Fibroblast of skin of right quadriceps (primary cell): ENCODE results near the gene ZCCHC13.
"Not testable (repeated sequence)": the region's sequence is repeated elsewhere in the genome, so short reads cannot be mapped to it uniquely, and the experiment has no call there.

ENCODE experiments used
- DNase-seq: peaks from one replicate; pipeline ENCODE4 v3.0.0-alpha.2; 2013

Gene ZCCHC13

GRCh38 chrX:74304016-74304415 is at the start of gene ZCCHC13:
ZCCHC13 (plus strand) TSS chrX:74304180; CDS start chrX:74304267, 87 bp downstream.
- DNase-seq: no peak

DNA sequence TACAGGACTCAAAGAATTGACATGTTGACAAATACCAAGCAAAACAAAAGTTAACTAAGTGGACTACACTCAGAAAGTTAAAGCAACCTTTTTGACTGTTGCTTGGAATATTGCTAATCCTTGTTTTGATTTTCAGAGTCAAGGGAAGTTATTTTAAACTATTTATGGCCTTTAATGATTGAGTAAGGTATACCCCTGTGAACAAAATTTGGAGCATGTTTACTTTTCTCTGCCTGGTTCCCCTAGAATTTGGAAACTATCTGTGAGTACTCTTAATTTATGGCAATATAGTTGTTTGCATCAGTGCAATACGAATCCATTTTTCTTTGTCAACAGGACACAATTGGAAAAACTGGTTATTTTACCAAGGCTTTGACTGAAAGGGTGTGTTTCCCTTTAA is 45.9 kb upstream of the ZCCHC13 start:
- not testable (repeated sequence) for DNase-seq

- DNase-seq: no peak
These were observed 44.0 kb upstream of the ZCCHC13 start for GRCh38 chrX:74259885-74260491.

DNA sequence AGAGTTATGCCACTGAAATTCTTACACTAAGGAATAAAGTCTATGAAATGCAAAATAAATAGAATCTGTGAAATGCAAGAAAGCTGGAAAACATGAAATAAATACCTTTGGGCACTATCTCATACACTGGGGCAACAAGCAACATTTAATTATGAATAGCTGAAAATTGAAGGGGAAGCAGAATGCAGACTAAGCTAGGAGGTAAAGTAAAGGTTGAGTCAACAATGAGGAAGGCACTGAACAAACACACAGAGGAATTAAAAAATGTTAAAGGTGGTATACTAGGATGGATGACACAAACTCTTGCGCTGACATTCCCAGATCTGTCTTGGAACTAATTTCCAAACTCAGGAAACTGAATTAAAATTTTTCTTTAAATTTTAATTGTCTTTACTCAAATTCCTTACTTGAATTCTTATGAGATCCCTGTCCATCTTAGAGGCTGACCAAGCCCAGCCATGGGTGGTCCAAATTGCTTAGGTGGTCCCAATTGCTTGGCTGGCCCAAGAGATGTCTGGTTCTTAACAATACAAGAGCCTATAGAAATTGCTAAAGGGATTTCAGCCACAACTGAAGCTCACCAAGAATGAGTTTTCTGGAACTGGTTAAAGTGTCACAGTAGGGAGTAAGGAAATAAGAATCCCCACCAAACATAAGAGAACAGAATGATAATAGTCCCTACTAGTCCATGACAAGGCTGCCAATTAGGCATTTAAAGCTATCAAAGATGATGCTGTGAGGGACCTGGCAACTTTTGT is 41.3 kb upstream of the ZCCHC13 start:
- DNase-seq: no peak

DNA sequence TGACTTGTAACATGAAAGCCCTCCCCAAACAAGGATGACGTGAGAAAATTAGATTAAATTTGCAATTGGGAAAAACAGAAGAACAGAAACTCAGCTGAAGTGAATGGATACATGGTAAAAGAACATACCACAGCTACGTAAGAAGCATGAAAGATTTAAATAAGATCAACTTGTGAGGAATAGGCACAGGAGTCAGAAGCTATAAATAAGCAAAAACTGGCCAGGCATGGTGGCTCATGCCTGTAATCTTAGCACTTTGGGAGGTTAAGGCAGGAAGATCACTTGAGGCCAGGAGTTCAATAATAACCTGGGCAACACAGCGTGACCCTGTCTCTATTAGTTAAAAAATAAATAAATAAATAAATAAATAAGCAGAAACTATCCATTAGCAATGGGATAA is 33.6 kb upstream of the ZCCHC13 start:
- no peak for DNase-seq

- no peak for DNase-seq
These were observed 31.8 kb upstream of the ZCCHC13 start for GRCh38 chrX:74272230-74272629.

DNA sequence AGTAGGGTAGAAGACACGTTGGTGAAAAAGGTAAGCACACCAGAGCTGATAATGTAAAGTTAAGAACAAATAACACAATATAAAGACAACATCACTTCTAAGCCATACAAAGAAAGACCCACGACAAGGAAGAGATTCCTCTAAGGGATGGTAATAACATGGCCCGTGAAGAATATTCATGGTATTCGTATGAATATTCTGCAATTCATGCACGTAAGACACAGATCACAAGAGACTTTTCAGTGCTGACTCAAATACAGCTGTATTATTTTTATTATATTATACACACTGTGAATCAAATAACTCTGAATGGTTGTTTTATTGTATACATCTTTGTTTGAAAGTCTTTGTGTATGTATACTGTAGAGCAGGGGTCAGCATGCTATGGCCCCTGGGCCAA is 29.5 kb upstream of the ZCCHC13 start:
- DNase-seq: no peak

DNA sequence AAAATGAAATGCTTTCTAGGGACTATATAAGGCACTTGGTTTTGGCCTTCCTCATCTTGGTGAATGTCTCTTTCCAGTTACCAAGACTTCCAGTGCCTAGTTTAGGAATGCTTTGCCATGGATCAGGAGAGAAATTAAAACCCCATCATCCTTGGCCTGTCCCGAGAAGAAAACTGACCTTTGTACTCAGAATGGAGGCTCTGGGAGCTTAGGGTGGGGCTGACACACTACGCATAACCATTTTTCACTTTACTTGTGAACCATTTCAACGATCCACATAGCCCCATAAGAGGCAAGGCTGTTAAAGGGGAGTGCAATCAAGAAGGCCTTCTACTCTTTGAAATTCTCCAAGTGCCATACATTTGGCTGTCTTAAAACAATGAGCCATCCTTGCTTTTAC is 26.7 kb upstream of the ZCCHC13 start:
- no peak for DNase-seq

- DNase-seq: no peak
These were observed 26.1 kb upstream of the ZCCHC13 start for GRCh38 chrX:74277846-74278245.

DNA sequence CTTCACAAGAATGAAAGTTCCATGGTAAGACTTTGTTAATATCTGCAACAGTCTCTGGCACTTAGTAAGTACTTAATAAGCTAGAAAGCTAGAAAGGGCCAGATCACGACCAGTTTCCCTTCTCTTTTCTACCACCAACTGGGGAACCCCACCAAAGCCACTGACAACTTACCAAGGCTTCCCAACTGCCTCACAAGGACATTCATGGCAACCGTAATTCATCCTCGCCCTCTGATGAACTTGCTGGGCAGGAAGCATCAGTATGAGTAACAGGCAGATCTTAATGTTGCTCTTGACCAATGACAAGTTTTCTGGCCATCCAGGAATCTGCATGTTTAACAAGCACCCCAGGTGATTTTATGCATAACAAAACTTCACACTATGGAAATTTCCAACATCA is 23.2 kb upstream of the ZCCHC13 start:
- no peak for DNase-seq

GRCh38 chrX:74284391-74284952 is 19.5 kb upstream of the ZCCHC13 start:
- DNase-seq: no peak

DNA sequence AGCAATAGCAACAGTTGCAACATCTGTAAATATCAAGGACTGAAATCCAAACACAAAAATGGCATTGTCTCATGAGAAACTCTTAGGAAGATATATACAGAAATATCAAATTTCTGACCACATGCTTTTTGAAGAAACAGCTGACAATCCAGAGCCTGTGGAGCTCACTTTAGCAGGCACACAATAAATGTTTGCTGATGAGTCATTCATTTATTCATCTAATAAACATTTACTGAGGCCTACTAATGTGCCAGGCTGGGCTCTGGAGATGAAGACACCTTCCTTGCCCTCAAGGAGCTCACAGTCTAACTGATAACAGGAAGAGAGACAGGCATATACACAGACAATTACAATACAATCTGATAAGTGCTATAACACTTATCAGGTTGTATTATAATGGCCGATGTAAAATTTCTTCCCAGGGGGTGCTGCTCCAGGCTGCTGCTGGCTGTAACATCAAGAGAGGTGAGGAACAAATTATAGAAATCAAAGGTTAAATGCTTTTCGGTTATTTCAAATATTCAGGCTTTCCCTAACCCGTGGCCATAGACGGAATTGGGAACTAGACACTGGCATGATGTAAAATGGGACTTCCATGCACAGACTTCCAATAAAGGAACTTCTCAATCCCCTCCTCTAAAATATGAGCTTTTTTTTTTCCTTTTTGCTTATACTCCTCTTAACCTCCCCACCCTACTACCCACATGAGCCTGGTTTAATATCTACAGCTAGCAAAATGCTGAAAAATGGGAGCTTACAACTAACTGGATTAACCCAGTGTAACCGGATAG is 16.8 kb upstream of the ZCCHC13 start:
- DNase-seq: peak; percentile 35

DNA sequence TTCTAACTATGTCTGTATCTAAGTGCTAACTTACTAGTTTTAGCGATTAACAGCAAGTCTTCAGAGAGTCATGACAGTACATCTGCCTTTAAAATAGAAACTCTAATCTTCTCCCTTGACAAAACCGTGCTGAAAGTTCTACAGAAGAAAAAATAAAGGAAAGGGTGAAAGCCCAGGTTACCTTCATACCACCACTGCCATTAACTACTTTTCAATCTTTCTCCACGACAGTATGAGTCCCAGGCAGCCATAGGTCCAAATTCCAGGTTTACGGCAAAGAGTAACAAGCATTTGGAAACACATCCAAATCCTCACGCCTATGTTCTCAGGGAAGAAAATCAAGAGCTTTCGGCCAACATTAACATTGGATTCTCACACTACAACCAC is 12.4 kb upstream of the ZCCHC13 start:
- DNase-seq: no peak

DNA sequence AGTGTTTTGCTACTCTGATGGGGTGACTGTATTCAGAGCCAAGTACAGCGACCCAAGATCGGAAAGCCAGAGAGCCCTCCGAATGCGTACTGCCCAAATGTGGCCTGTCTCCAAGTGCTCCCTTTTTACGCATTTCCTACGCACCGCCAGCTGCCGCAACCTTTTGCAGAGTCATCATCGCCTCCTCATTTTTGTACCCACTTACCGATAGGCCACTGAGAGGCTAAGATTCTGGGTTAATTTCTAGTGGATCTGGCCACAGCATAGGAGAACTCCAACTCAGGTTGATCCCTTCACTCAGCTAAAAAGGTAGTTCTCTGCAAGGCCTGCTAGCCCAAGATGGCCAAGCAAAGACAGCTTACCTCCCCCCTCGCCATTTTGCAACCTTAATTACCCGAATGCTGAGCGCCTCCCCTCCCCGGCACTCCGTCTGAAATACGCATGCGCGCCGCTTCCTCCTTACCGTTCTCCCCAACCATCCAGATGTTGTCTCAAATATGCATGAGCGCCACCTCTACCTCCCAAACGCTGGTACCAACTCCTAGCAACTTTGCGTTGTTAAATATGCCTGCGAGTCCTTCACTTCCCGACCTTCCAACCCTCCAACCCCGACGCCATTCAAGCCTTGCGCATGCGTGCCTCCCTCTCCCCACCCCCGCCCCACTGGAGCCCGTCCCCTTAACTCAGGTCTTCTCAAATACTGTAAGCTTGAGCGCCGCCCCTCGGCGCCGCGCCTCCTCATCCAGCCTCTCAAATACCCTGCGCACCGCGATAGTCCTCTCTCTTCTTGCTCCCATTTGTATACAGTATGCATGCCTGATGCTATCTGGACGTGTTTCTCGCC is 11.8 kb upstream of the ZCCHC13 start:
- peak; percentile 89 for DNase-seq

- no peak for DNase-seq
These were observed 11.2 kb upstream of the ZCCHC13 start for GRCh38 chrX:74292808-74293123.

DNA sequence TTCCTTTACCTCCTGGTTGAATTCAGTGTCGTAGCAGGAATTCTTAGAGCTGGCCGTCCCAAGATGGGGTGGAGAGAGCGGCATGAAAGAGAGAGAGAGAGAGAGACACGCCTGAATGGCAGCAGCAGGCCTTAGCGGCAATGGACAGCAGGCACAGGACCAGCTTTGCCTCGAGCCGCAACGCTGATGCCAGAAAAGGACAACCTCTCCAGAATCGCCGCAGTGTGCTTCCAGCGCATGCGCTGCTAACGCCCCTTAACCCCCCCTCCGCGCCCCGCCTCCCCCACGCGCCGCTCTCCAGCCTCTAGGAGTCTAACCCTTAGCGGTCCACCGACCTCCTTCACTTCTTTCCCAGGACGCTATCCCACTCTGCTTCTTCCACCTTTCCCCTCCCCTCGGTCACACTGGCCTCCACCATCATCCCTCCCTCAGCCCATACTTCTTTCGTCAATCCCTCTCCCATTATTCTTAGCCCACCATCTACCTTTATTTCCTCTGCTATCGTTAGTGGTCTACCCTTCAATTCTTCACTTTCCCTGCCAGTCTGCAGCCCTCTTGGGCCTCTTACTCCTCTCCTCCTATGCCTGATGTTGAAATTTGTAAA is 10.5 kb upstream of the ZCCHC13 start:
- DNase-seq: peak; percentile 64

- no peak for DNase-seq
These were observed 8.9 kb upstream of the ZCCHC13 start for GRCh38 chrX:74295101-74295500.

DNA sequence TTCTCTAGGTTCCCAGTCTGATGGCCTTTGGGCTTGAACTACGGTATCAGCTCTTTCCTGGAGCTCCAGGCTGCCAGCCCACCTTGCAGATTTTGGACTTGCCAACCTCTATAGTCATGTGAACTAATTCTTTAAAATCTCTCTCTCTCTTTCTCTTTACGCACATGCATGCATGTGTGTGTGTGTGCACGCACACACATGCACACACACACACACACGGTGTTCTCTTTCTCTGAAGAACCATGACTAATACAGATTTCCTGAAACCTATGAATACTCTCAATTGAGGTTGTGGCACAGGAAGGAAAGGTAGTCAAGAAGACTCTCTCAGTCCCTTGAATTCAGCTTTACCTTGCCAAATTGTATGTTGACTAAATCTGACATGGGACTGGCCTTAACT is 6.2 kb upstream of the ZCCHC13 start:
- DNase-seq: no peak

DNA sequence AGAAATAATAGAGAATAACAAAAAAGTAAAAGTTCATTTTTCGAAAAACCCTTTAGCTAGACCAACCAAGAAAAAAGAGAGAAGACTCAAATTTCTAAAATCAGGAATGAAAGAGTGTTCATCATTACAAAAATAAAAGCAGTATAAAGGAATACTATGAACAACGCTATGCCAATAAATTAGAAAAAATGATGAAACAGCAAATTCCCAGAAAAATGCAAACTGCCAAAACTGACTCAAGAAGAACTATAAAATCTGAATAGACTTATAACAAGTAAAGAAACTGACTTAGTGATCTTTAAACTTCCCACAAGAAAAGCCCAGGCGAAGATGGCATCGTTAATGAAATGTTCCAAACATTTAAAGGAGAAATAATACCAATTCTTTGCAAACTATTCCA is 3.1 kb upstream of the ZCCHC13 start:
- no peak for DNase-seq

DNA sequence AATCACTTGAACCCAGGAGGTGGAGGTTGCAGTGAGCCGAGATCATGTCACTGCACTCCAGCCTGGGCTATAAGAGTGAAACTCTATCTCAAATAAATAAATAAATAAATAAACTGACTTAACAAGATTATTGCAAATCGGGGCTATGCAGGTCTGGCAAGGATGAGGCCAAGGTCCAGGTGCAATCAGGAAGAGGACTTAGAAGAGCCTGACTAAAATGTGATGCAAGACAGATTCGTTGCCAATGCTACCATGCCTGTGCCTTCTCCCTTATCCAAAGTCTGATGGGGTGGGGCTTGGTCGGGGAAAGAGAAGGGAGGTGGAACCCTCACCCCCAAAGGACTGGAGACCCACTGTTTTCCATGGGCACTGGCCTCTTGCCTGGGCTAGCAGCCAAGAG is 14.7 kb downstream of the ZCCHC13 start:
- no peak for DNase-seq

GRCh38 chrX:74319321-74319720 is 15.3 kb downstream of the ZCCHC13 start:
- DNase-seq: not testable (repeated sequence)

DNA sequence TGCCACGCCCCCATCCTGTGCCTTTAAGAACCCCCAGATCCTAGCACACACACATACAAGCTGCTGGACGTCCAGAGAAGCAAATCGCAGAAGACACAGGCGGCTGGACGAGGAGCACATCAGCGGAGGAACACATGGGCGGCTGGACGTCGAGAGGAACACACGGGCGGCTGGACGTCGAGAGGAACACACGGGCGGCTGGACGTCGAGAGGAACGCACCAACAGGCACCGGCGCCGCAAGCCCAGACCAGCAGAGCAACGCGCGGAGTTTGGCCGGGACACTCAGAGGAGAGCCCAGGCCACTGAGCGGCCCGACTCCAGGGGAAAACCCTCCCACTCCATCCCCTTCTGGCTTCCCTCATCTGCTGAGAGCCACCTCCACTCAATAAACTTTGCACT is 17.2 kb downstream of the ZCCHC13 start:
- no peak for DNase-seq
